Kidney capillary endothelial cell (primary cell): Measurements from ENCODE around the gene ASCC1.
"Not testable (repeated sequence)": the region's sequence is repeated elsewhere in the genome, so short reads cannot be mapped to it uniquely, and the experiment has no call there.

Source experiments
- DNase-seq: peaks from one replicate; pipeline ENCODE4 v3.0.0-alpha.2; 2018; ENCODE audit warnings: low spot score

Gene ASCC1

GRCh38 chr10:72248468-72249151, 32.5 kb upstream of the ASCC1 start:
- no peak for DNase-seq

- DNase-seq, result no peak
These were observed 30.0 kb upstream of the ASCC1 start for GRCh38 chr10:72245949-72246525.

- DNase-seq, result no peak
These were observed 28.5 kb upstream of the ASCC1 start for GRCh38 chr10:72244573-72245038.

- DNase-seq, result no peak
These were observed 27.9 kb upstream of the ASCC1 start for GRCh38 chr10:72243822-72244437.

GRCh38 chr10:72242675-72243074, 26.6 kb upstream of the ASCC1 start:
- DNase-seq, result no peak

- no peak for DNase-seq
These were observed 25.7 kb upstream of the ASCC1 start for GRCh38 chr10:72241691-72242252.

GRCh38 chr10:72240371-72240770, 24.3 kb upstream of the ASCC1 start:
- no peak for DNase-seq

- no peak for DNase-seq
These were observed 23.3 kb upstream of the ASCC1 start for GRCh38 chr10:72239409-72239808.

GRCh38 chr10:72238392-72239175, 22.5 kb upstream of the ASCC1 start:
- DNase-seq, result no peak

- no peak for DNase-seq
These were observed 19.6 kb upstream of the ASCC1 start for GRCh38 chr10:72235544-72236279.

- no peak for DNase-seq
These were observed 18.6 kb upstream of the ASCC1 start for GRCh38 chr10:72234560-72235095.

- no peak for DNase-seq
These were observed 17.5 kb upstream of the ASCC1 start for GRCh38 chr10:72233621-72234020.

GRCh38 chr10:72229261-72230251, 13.5 kb upstream of the ASCC1 start:
- DNase-seq, result no peak

- DNase-seq, result no peak
These were observed 12.3 kb upstream of the ASCC1 start for GRCh38 chr10:72228318-72228751.

GRCh38 chr10:72227826-72228225, 11.8 kb upstream of the ASCC1 start:
- DNase-seq, result no peak

GRCh38 chr10:72226418-72227027, 10.4 kb upstream of the ASCC1 start:
- no peak for DNase-seq

GRCh38 chr10:72224191-72224590, 8.1 kb upstream of the ASCC1 start:
- DNase-seq, result not testable (repeated sequence)

- no peak for DNase-seq
These were observed 7.6 kb upstream of the ASCC1 start for GRCh38 chr10:72223743-72224101.

GRCh38 chr10:72221278-72221677, 5.2 kb upstream of the ASCC1 start:
- DNase-seq, result no peak

- DNase-seq, result no peak
These were observed 4.6 kb upstream of the ASCC1 start for GRCh38 chr10:72220637-72221036.
